NCI-H1930 (cell line): ENCODE data around the gene CALHM3.
"Not testable (repeated sequence)": the region's sequence is repeated elsewhere in the genome, so short reads cannot be mapped to it uniquely, and the experiment has no call there.

Source experiments
- DNase-seq, 2 experiments: peaks; one replicate each; lab custom pipeline; 2025; lab: John Stamatoyannopoulos, UW

CALHM3 gene, protein sequence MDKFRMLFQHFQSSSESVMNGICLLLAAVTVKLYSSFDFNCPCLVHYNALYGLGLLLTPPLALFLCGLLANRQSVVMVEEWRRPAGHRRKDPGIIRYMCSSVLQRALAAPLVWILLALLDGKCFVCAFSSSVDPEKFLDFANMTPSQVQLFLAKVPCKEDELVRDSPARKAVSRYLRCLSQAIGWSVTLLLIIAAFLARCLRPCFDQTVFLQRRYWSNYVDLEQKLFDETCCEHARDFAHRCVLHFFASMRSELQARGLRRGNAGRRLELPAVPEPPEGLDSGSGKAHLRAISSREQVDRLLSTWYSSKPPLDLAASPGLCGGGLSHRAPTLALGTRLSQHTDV

DNA sequence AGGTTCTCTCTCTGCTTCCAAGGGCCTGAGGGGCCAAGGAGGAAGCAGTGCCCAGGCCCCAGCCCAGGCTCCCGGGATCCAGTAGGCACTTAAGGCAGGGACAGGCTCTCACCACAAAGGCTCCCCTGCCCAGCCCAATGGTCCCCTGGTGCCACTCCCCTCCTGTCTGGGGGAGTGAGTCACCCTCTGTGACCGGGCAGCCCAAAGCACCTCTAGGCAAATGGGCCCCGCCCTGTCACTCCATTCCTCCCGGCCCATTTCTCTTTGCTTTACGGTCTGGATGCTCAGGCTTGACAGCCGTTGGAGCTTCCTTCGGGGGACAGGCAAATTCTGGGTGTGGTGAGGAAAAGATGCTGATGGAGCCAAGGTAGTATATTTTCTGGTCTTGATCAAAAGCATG is at the start of gene CALHM3:
TSS of gene CALHM3 (minus strand) at position 106 of the 400 bp plus-strand sequence. CDS start 208 bp downstream, outside the sequence.
- no peak for DNase-seq

DNA sequence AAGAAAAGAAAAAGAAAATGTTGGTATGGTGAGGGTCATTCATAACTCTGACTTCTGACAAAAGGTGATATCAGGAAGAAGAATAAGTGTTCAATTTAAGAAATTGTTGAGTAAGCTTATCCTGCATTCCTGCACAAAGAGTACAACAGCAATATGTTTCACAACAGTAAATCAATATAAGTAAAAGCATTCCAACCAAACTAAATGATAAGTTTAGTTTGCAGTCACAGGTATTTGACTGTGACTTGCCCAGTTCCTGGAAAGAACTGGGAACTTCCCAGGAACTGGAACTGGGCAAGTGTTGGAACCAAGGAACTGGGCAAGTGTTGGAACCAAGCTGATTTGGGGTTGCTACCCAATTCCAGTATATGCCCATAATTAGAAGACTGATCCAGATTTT is 49.5 kb upstream of the CALHM3 start:
- DNase-seq = no peak

DNA sequence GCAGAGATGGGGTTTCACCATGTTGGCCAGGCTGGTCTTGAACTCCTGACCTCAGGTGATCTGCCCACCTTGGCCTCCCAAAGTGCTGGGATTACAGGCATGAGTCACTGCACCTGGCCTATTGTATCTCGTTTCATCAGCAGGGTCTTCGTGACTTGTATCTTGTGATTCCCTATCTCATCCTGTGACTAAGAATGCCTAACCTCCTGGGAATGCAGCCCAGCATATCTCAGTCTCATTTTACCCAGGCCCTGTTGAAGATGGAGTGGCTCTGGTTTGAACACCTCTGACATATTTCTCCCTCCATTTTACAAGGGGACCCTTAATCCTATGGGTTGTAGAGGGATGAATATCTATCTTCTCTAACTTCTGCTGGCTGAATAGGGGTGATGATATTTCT is 48.4 kb upstream of the CALHM3 start:
- DNase-seq = not testable (repeated sequence)

DNA sequence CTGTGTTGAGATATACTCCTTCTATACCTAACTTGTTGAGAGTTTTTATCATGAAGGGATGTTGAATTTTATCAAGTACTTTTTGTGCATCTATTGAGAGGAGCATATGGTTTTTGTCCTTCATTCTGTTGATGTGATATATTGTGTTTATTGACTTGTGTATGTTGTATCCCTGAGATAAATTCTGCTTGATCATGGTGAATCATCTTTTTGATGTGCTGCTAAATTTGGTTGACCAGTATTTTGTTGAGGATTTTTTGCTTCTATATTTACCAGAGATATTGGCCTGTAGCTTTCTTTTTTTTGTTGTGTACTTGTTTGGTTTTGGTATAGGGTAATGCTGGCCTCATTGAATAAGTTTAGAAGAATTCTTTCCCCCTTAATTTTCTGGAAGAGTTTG is 46.9 kb upstream of the CALHM3 start:
- DNase-seq = no peak

DNA sequence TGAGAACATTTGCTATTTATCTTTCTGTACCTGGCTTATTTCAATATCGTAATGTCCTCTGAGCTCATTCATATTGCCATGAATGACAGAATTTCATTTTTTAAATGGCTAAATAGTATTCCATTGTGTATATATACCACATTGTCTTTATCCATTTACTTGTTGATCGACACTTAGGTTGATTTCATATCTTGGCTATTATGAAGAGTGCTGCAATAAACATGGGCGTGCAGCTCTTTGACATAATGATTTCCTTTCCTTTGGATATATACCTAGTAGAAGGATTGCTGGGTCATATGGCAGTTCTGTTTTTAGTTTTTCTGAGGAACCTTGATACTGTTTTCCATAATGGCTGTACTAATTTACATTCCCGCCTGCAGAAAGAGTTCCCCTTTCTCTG is 44.6 kb upstream of the CALHM3 start:
- DNase-seq = no peak

DNA sequence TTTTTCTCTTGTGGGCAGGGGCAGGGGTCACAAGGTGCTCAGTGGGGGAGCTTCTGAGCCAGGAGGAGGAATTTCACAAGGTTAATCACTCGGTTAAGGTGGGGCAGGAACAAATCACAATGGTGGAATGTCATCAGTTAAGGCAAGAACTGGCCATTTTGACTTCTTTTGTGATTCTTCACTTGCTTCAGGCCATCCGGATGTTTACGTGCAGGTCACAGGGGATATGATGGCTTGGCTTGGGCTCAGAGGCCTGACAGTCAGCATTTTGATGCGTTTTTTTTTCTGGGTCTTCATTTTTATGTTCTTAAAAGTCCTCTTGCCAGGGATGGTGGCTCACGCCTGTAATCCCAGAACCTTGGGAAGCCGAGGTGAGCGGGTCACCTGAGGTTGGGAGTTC is 43.0 kb upstream of the CALHM3 start:
- not testable (repeated sequence) for DNase-seq

DNA sequence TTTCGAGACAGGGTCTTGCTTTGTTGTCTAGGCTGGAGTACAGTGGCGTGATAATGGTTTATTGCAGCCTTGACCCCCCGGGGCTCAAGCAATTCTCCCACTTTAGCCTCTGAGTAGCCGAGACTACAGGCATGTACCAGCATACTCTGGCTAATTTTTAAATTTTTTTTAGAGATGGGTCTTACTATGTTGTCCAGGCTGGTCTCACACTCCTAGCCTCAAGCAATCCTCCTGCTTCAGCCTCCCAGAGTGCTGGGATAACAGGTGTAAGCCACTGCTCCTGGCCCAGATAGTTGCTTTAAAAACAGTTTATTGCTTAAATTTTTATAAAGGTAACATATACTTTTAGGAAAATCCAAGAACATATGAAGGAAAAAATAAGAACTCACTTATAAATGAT is 40.8 kb upstream of the CALHM3 start:
- DNase-seq = no peak

DNA sequence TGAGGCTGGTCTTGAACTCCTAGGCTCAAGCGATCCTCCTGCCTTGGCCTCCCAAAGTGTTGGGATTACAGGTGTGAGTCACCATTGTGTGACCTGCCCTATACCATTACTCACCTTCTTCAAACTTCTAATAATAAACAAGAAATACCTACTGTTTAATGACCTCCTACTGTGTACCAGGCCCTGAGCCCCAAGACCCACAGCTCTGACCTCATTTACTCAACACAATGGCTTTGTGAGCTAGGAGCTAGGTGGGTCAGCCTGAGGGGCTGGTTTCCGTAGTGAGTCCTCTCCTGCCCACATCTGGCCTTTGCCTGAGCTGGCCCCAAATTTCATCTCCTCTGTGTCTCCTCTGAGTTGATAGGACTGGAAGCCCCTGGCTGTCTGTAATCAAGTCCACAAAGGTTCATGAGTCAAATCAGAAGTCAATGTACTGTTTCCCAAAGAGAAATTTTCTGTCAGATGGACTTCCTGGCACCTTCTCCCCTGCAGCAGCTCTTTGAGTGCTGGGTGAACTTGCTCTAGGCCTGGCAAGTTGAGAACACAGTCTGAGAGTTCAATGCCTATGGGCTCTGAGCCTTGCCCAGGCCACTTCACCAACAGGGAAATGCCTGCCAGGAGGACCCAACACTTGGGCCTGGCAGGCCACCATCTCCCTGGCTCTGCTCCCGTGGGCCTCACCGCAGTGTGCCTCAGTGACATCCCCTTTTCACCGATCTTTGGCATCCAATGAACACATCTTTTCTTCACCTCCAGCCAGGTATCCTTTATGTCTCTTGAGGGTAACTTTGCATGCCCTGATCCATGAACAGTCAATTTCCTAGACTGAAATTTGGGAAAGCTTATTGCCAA is 38.4 kb upstream of the CALHM3 start:
- DNase-seq = no peak

DNA sequence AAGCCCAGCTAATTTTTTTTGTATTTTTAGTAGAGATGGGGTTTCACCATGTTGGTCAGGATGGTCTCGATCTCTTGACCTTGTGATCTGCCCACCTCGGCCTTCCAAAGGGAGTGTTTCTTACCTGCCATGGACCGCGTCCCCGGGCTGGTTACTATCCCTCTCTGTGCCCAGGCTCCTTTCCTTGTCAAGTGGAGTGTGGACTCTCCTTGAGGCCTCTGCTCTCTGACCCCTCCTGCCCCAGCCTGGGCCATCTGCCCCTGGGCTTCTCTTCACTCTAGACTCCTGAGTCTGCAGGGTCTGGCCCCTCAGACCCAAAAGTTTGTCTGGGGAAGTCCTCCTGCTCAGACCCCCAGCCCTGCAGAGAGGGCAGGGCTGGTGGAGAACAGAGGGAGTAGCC is 35.2 kb upstream of the CALHM3 start:
- DNase-seq = no peak

DNA sequence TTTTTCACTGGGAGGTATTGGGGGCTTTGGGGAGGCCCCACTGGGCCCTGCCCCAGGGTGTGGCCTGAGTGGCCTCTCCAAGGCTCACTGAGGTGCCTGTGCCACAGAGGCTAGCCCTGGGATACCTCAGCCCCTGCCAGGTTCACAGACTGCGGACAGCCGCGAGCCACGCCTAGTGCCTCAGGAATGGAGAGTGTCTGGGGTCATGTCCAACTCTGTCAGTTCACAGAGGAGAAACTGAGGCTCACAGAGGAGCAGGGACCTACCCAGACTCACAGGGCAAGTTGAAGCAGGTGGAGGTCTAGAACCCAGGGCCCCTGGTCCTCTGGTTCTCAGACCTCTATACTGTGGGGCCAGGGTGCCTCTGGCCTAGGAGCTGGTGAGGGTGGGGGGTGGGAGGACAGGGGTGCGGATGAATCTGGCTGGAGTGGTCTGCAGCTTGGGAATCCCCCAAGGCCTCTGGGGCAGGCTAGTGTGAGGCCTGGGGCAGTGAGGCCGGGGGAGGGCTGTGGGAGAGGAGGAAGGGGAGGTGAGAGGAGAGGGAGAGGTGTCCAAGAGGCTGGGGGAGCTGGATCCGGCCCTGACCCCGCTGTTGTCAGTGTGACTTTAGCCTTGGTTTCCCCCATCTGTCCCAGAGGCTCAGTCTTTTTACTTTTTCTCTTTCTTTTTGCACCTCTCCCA is 34.5 kb upstream of the CALHM3 start:
- DNase-seq = no peak

DNA sequence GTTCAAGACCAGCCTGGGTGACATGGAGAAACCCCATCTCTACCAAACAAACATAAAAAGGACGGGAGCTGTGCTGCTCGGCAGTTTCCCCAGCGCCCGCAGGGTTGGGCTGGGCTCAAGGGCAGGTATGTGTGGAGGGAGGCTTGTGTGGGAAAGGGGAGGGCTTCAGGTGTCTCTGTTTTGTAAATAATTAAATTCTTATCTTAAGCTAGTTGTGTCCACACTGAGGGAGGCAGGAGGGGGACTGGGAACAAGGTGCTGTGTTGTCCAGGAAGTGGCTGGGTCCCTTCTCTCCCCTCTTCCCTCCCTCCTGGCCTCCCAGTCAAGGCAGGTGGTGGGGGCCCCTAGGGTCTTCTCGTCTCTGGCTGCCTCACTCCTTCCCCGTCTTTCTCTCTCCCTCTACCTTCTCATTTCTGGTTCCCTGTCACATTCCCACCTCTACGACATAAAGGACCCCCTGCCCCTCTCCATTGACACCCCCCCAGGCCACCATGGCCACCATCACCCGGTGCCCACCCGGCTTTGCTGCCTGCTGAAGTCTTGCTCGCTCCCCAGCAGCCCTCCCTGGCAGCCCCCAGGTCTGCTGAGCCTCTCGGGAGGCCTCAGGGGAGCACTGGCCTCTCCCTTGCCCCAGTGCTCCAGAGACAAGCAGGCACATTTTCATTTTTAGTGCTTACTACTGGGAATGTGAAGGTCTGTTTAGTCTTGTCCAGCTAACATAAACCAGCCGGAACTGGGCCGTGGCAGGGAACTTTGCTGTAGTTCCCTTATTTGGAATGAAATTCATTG is 33.7 kb upstream of the CALHM3 start:
- no peak for DNase-seq

DNA sequence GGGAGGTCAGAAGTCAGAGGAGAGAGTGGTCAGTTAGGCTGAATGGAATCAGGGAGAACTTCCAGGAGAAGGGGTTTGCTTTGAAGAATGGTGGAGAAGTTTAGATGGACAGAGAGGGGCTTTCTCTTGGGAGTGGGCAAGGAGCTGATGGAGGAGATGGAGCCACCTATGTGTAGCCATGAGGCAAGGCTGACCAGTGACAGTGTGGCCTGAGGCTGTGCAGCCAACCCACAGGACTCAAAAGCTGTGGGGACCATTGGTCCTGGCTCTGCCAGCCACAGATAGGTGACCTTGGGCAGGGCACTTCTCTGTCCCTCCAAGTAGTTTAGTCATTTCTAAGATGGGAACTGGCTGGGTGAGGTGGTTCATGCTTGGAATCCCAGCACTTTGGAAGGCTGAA is 33.1 kb upstream of the CALHM3 start:
- DNase-seq = no peak

DNA sequence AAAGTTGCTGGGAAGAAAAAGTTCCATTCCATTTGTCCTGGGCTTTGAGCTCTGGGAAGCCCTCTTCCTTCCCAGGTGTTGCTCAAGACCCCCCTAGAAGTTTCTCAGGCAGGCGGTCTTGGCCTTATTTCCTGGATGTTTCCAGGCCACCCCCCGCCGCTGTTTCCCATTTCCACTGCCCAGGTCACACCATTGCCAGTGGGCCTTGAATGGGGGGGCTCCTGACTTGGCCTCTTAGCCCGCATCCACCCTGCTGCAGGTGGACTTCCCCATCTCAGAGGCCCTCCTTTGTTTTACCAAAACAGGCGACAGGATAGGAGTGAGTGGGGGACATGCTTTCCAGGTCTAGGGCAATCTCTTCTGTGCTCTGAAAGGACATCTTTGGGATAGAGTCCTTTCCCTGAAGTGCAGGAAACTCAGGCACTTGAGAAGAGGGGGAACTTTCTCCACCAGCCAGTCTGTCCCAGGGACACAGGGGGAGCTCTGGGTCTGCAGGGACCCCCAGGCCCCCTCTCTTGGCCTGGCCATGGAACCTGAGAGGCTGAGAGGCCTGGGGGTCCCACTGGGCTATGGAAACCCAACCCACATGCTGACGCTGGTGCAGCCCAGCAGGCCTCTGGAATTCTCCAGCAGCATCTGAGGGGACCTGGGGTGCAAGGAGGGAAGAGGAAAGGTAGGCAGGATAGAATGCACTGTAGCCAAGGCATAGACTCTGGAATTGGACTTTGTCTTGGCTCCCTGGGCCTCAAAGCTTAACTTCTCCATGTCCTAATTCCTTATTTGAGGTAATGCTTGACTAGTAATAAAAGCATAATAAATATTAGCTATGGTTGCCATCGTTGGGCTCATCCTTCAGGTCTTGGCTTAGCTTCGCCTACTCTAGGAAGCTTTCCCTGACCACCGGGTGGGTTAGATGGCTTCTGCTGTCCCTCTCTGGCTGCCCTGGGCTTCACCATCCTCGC is 32.0 kb upstream of the CALHM3 start:
- no peak for DNase-seq

DNA sequence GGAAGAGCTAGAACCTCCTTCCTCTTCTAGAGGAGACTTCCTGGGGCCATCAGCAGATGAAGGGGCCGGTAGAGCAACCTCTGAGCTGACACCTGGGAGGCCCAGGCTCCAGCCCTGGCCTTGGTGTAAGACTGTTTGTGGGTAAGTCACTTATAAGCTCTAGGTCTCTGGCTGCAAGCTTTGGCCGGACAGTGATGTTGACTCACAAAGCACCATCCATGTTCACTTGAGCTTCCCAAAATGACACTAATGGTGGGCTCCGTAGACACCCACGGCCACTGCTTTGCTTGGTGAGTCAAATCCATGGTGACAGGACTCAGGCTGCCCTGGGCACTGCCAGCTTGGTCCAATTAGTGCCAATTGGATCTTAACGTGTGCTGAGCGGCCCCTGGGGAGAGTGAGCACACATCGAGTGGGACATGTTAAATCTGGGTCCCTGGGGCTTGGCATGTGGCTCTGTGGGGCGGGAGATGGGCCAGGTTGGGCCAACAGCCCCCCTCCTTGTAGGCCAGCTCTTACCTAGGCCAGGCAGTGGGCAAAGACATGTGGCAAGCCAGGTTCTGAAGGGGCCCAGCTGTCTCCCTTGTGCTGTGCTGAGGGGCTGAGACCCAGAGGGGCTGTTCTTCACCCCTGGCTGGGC is 31.1 kb upstream of the CALHM3 start:
- DNase-seq = no peak

DNA sequence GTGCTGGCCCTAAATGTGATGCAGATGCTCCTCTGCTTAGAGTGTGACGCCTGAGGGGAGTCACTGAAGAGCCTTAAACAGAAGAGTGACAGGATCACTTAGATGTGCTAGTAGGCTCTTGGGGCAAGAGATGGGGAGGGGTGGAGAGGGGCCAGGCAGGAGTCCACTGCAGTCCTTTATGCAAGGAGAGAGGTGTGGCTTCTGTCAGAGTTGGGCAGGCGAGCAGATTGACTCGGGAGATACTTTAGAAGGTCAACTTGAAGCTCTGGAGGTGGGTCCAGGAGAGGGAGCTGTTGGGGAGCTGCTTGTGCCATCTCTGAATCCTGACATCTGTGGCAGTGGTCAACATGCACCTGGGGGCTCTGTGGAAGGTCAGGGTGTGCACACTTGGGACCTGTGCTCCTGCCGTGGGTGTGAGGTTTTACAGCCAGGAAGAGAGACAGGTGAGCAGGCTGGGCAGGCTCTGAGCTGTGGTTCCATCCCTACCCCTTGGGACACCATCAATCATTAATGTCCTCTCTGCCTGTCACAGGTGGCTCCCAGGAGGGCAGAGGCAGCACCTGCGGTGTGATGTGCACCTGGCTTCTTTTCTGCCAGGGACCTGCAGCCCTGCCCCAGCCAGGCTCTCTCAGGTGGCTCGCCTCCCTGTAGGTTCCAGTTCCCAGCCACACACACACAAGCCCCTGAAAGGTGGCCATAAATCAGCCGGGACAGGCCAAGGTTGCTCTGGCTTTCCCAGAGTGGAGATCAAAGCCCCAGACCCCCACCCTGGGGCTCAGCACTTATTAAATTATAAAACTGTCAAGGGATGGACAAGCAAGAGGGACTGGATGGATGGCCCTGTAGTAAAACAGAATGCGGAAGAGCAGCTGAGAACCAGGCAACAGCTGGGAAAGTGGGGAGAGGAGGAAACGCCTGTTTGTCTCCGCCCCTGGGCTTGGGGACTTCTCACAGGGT is 28.5 kb upstream of the CALHM3 start:
- DNase-seq = no peak

DNA sequence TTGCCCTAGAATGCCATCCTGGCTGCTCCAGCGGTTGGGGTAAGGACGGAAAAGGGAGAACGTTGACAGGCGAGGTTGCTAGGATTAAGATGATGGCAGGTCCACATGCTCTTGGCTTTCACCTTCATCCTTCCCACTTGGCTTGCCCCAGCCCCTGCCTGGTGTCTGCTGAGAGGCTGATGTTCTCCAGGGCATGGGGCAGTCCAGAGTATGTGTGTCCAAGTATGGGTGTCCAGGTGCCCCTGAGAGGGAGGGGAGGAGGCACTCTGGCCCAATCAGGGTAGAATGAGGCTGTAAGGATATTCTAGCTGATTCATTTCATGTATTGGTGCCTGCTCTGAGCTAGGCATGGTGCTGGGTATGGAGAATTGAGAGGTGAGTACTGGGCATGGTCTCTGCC is 27.0 kb upstream of the CALHM3 start:
- DNase-seq = no peak

DNA sequence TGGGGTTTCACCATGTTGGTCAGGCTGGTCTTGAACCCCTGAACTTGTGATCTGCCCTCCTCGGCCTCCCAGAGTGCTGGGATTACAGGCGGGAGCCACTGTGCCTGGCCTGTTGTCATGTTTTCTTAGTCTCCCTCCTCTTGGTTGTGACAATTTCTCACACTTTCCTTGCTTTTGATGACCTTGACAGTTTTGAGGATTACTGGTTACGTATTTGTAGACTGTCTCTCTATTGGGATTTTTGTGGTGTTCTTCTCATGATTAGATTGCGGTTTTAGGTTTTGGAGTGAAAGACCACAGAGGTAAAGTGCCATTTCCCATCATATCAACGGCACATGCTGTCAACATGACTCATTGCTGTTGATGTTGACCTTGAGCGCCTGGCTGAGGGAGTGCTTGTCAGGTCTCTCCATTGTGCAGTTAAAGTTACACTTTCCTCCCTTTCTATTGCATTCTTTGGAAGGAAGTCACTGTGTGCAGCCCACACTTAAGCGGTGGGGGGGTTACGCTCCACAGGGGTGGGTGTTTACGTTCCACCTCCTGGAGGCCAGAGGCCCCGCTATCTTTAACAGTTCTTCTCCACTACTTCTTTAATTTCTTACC is 25.2 kb upstream of the CALHM3 start:
- no peak for DNase-seq

DNA sequence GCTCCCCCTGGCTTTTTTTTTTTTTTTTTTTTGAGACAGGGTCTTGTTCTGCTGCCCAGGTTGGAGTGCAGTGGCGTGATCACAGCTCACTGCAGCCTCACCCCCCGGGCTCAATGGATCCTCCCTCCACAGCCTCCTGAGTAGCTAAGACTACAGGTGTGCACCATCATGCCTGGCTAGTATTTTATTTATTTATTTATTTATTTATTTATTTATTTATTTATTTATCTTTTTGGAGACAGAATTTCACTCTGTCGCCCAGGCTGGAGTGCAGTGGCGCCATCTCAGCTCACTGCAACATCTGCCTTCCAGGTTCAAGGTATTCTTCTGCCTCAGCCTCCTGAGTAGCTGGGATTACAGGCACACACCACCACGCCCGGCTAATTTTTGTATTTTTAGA is 24.7 kb upstream of the CALHM3 start:
- DNase-seq = not testable (repeated sequence)
